Gastrocnemius medialis (tissue), 4 donors: Measurements from ENCODE around the gene BCKDK.

Experiments used
- POLR2A ChIP-seq, 2 donors: fragments of 450-650 bp; IDR thresholded peaks; one replicate each; pipeline ENCODE4 v1.6.1; 2017; ENCODE audit warnings: antibody characterized with exemption in 2 of 2, mild to moderate bottlenecking in 2 of 2, moderate library complexity in 2 of 2
- TF ChIP-seq, protein P1 (sequence below), 5 experiments: fragments of 450-650 bp in 3 of 5; fragments of 200-600 bp in 2 of 5; sonication (generic) in 2 of 5; IDR thresholded peaks in 4 of 5; conservative IDR thresholded peaks in 1 of 5; 1 replicate in 4 of 5; 2 replicates in 1 of 5; pipeline ENCODE4 v1.5.1; 2016 to 2019; ENCODE audit warnings: antibody characterized with exemption in 5 of 5, mild to moderate bottlenecking in 3 of 5, moderate library complexity in 3 of 5

DNA sequence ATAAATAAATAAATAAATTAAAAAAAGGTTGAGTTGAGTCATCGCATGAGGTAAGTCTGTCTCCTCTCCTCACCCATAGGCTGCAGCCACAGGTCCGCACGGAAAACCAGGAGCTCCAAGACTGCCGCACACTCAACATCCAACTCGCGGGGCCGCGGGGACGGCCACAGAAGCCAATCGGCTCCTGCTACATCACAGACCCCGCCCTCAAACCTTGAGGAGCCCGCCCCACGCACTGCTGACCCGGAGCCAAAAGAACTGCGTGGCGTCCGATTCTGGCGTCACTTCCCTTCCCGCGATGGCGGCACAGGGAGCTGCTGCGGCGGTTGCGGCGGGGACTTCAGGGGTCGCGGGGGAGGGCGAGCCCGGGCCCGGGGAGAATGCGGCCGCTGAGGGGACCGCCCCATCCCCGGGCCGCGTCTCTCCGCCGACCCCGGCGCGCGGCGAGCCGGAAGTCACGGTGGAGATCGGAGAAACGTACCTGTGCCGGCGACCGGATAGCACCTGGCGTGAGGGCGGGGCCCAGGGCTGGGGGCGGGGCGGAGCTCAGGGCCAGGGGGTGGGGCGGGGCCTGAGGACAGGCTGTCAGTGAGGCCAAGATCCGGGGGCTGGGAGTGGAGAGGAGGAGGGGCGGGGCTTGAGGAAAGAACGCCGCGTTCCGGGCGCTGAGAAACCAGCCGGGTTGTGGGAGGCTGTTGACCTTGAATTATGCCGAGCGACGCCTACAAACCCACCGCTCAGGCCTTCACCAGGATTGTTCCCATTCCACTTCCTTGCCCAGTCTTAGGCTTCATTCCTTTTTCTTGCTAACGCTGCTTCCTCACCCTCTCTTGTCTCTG lies 9.4 kb downstream of the BCKDK start, which contains the start of gene KAT8:
- TF ChIP-seq, protein P1, sequence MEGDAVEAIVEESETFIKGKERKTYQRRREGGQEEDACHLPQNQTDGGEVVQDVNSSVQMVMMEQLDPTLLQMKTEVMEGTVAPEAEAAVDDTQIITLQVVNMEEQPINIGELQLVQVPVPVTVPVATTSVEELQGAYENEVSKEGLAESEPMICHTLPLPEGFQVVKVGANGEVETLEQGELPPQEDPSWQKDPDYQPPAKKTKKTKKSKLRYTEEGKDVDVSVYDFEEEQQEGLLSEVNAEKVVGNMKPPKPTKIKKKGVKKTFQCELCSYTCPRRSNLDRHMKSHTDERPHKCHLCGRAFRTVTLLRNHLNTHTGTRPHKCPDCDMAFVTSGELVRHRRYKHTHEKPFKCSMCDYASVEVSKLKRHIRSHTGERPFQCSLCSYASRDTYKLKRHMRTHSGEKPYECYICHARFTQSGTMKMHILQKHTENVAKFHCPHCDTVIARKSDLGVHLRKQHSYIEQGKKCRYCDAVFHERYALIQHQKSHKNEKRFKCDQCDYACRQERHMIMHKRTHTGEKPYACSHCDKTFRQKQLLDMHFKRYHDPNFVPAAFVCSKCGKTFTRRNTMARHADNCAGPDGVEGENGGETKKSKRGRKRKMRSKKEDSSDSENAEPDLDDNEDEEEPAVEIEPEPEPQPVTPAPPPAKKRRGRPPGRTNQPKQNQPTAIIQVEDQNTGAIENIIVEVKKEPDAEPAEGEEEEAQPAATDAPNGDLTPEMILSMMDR (IDR thresholded peaks at IDR 0.05 in 4 of 5, conservative IDR thresholded peaks at IDR 0.05 in 1 of 5) = no peak
- TF ChIP-seq POLR2A (IDR thresholded peaks at IDR 0.05) = peak; percentile 90 to 93
